Natural killer cell (primary cell): Measurements from ENCODE around the gene PTPN4. TPM values are rescaled to one million over a fixed set of nuclear protein-coding genes. Genes with fewer than 3 reads are reported as not detected.

Experiments
- ATAC-seq, 3 donors: fragments of 150-1000 bp in 2 of 3; fragments of 200-7000 bp in 1 of 3; cut with Tn5 transposase; 1 replicate in 1 of 3; 2 replicates in 2 of 3; pipeline ENCODE4 v1.10.0; 2021; ENCODE audit warnings: mild to moderate bottlenecking in 2 of 3, moderate library complexity in 2 of 3
- DNase-seq, 2 donors: peaks; one replicate each; pipeline versions ENCODE4 v3.0.0 to v3.0.0-alpha.2; 2013 to 2021; ENCODE audit warnings: mixed read lengths in 1 of 2
- H3K27ac ChIP-seq: one replicate; pipeline ENCODE4 v1.5.1; 2013; ENCODE audit warnings: mild to moderate bottlenecking, low read length
- H3K27me3 ChIP-seq: one replicate; pipeline ENCODE4 v1.6.1; 2013; ENCODE audit warnings: low read length; ENCODE audit not compliant: control insufficient read depth, insufficient read depth
- H3K36me3 ChIP-seq: one replicate; pipeline ENCODE4 v1.6.1; 2013; ENCODE audit warnings: low read length; ENCODE audit not compliant: control insufficient read depth, insufficient read depth
- H3K4me1 ChIP-seq: one replicate; pipeline ENCODE4 v1.6.1; 2013; ENCODE audit warnings: low read length; ENCODE audit not compliant: control insufficient read depth, insufficient read depth
- H3K4me3 ChIP-seq: one replicate; pipeline ENCODE4 v1.5.1; 2013; ENCODE audit warnings: low read length
- H3K9me3 ChIP-seq: one replicate; pipeline ENCODE4 v1.6.1; 2013; ENCODE audit warnings: low read length; ENCODE audit not compliant: control insufficient read depth, insufficient read depth
- H3K27ac Mint-ChIP-seq, 2 donors: one replicate each; pipeline ENCODE4 v1.8.0; 2022; ENCODE audit warnings: mild to moderate bottlenecking in 2 of 2, mixed read lengths in 2 of 2, moderate library complexity in 1 of 2
- H3K27me3 Mint-ChIP-seq, 2 donors: one replicate each; pipeline ENCODE4 v1.8.0; 2022; ENCODE audit warnings: low read depth in 2 of 2, mixed read lengths in 2 of 2
- H3K36me3 Mint-ChIP-seq: one replicate; pipeline ENCODE4 v1.8.0; 2022; ENCODE audit warnings: mixed read lengths
- H3K4me1 Mint-ChIP-seq, 2 donors: one replicate each; pipeline ENCODE4 v1.8.0; 2022; ENCODE audit warnings: mixed read lengths in 2 of 2
- H3K4me3 Mint-ChIP-seq: one replicate; pipeline ENCODE4 v1.8.0; 2022; ENCODE audit warnings: mild to moderate bottlenecking, moderate library complexity, mixed read lengths
- H3K9me3 Mint-ChIP-seq, 2 donors: one replicate each; pipeline ENCODE4 v1.8.0; 2022; ENCODE audit warnings: mixed read lengths in 2 of 2
- WGBS: methylation state at CpG from one replicate; pipeline ENCODE4 v1.1.7; 2013; ENCODE audit warnings: missing lambda C conversion rate; ENCODE audit not compliant: insufficient coverage; 5-methylcytosine and 5-hydroxymethylcytosine counted together
- intact Hi-C: fragments of 100-400 bp; cut with micrococcal nuclease; formaldehyde crosslinking; loops from one replicate; pipeline ENCODE4 v1.14.2; 2022
- total RNA-seq, 4 donors: library from RNA; stranded (reverse); fragments of 120-200 nt in 1 of 4; gene quantifications; one replicate each; pipeline versions ENCODE4 v1.2.3 to v1.2.4, GENCODE V29; 2013 to 2022
- TF ChIP-seq, protein P1 (sequence below): fragments of 200-600 bp; IDR thresholded peaks from one replicate; pipeline ENCODE4 v1.8.0; 2022; ENCODE audit warnings: antibody characterized with exemption

The PTPN4 gene
- total RNA-seq, 3 donors from 2014 or later (not counting 1 experiment from before 2014, with no cell fraction given) = 265 to 347 (median 283) TPM

DNA sequence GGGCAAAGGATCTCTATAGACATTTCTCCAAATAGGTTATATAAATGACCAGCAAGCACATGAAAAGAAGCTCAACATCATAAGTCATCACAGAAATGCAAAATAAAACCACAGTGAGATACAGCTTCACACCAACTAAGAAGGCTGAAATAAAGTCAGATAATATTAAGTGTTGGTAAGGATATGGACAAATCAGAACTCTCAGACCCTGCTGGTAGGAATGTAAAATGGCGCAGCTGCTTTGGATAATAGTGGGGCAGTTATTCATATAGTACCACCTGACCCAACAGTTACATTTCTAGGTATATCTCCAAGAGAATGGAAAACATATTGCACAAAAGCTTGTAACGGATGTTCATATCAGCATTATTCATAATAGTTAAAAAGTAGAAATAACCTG is 267.2 kb downstream of the PTPN4 start:
- WGBS = 100% methylated on average over 1 of the region's 2 CpGs
- ATAC-seq = no peak
- no peaks in the 10 kb centered on the region for H3K4me1 ChIP-seq
- no peaks in the 10 kb centered on the region for H3K36me3 Mint-ChIP-seq
- H3K4me1 Mint-ChIP-seq = no peaks in the 10 kb centered on the region
- intact Hi-C loops = no loop called here
- H3K4me3 Mint-ChIP-seq = no peak overlapping the region
- no peaks in the 10 kb centered on the region for H3K27me3 Mint-ChIP-seq
- H3K27me3 ChIP-seq = no peaks in the 10 kb centered on the region
- TF ChIP-seq, protein P1, sequence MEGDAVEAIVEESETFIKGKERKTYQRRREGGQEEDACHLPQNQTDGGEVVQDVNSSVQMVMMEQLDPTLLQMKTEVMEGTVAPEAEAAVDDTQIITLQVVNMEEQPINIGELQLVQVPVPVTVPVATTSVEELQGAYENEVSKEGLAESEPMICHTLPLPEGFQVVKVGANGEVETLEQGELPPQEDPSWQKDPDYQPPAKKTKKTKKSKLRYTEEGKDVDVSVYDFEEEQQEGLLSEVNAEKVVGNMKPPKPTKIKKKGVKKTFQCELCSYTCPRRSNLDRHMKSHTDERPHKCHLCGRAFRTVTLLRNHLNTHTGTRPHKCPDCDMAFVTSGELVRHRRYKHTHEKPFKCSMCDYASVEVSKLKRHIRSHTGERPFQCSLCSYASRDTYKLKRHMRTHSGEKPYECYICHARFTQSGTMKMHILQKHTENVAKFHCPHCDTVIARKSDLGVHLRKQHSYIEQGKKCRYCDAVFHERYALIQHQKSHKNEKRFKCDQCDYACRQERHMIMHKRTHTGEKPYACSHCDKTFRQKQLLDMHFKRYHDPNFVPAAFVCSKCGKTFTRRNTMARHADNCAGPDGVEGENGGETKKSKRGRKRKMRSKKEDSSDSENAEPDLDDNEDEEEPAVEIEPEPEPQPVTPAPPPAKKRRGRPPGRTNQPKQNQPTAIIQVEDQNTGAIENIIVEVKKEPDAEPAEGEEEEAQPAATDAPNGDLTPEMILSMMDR = no peak
- no peaks in the 10 kb centered on the region for H3K9me3 Mint-ChIP-seq
- DNase-seq = no peak
- no peak overlapping the region for H3K27ac Mint-ChIP-seq
- no peak overlapping the region for H3K4me3 ChIP-seq
- no peak overlapping the region for H3K27ac ChIP-seq
- H3K36me3 ChIP-seq = no peaks in the 10 kb centered on the region
- no peaks in the 10 kb centered on the region for H3K9me3 ChIP-seq

DNA sequence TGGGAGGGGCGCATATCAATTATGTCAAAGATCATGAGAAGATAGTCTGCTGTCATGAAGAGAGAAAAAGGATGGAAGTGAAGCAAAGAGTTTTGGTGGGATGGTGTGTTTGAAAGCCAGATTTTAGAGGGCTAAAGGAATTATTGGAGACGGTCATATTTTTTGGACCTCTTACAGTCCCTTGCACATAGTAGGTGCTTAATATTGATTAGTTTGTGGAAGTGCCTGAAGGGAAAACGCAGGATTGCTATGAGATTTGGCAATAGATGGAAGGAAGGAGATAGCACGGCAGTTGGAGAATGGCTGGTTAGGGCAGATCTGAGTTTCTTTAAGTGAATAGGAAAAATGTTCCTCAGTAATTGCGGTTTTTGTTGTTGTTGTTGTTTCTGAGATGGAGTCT is 269.1 kb downstream of the PTPN4 start:
- no peaks in the 10 kb centered on the region for H3K9me3 ChIP-seq
- H3K27me3 ChIP-seq = no peaks in the 10 kb centered on the region
- no peaks in the 10 kb centered on the region for H3K36me3 Mint-ChIP-seq
- H3K36me3 ChIP-seq = no peaks in the 10 kb centered on the region
- DNase-seq (no peak), ATAC-seq (no peak)
- H3K27me3 Mint-ChIP-seq = no peaks in the 10 kb centered on the region
- no peaks in the 10 kb centered on the region for H3K4me1 Mint-ChIP-seq
- H3K4me3 Mint-ChIP-seq = no peak overlapping the region
- H3K27ac ChIP-seq = no peak overlapping the region
- H3K4me3 ChIP-seq = no peak overlapping the region
- no peaks in the 10 kb centered on the region for H3K4me1 ChIP-seq
- TF ChIP-seq, protein P1 = no peak
- intact Hi-C loops = no loop called here
- no peak overlapping the region for H3K27ac Mint-ChIP-seq
- H3K9me3 Mint-ChIP-seq = no peaks in the 10 kb centered on the region
- WGBS = 95% methylated on average over 5 of the region's 5 CpGs

DNA sequence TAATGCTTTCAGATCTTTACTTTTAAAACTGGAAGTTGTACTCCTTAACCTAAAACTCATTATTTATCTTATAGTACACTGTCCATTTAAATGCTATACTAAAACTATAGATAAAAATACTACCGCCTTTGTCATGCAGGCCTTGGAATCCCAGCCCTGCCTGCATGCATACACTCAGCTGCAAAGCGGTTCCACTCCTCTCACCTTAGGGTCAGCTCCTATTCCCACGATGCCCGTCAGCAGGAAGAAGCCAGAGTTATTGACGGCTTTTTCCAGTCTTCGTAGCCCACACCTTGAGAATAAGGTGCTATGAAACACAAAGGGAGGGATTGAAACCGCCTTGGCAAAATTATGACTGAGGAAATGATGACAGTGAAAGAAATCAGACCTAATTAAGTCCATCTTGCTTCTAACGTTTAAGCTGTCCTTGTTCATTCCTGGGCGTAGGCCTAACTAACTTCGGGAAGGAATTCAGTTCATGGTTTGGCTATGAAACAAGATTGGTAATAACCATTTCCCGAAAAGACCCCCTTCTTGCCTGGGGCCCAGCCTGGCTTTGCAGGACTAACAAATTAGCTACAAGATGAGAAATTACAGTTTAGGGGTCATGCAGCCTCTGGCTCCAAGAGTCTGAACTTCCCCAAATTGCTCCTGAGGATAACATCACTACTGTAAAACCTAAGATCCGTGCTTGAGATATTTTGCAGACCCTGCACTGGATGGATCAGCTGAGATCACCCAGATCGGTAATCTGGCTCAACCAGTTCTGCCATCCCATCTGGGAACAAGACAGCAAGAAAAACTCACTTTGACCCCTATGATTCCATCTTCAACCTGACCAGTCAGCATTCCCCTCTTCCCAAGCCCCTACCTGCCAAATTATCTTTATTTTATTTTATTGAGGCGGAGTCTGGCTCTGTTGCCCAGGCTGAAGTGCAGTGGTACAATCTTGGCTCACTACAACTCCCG is 270.2 kb downstream of the PTPN4 start:
- Histone ChIP-seq H3K27ac (no peak overlapping the region), H3K36me3 (no peaks in the 10 kb centered on the region), H3K4me3 (no peak overlapping the region), H3K27me3 (no peaks in the 10 kb centered on the region), H3K9me3 (no peaks in the 10 kb centered on the region), H3K4me1 (no peaks in the 10 kb centered on the region)
- Mint-ChIP-seq H3K4me3 (no peak overlapping the region), H3K36me3 (no peaks in the 10 kb centered on the region), H3K27me3 (no peaks in the 10 kb centered on the region), H3K4me1 (no peaks in the 10 kb centered on the region), H3K27ac (no peak overlapping the region), H3K9me3 (no peaks in the 10 kb centered on the region)
- 97% methylated on average over 15 of the region's 15 CpGs for WGBS
- ATAC-seq (no peak), DNase-seq (no peak)
- TF ChIP-seq, protein P1 = no peak
- intact Hi-C loops = no loop called here
